ENCODE results near the gene BTLA. TPM values are rescaled to one million over a fixed set of nuclear protein-coding genes. Genes with fewer than 3 reads are reported as not detected.
"Not testable (repeated sequence)": the region's sequence is repeated elsewhere in the genome, so short reads cannot be mapped to it uniquely, and the experiment has no call there.

Gene BTLA
- total RNA-seq (2014; rRNA removed; shearing (Covaris generic)) = not detected in 2 replicates

- no peak within 1 kb of the TSS for H3K4me3 ChIP-seq (ENCODE audit: insufficient read depth, low read depth, low read length)
- no peaks in the 10 kb centered on the region for H3K27me3 ChIP-seq (ENCODE audit: control insufficient read depth, insufficient read depth, low read length)
- no peaks in the 10 kb centered on the region for H3K36me3 ChIP-seq (replicated peaks; ENCODE audit: control insufficient read depth, insufficient read depth, low read length)
- no peak for DNase-seq
Observed at GRCh38 chr3:112498914-112499711, at the start of gene BTLA. BTLA (minus strand) TSS chr3:112499472; CDS start chr3:112499358, 114 bp downstream.

GRCh38 chr3:112546216-112546759 is 47.0 kb upstream of the BTLA start:
- no peak for DNase-seq
- no peak overlapping the region for H3K4me3 ChIP-seq (ENCODE audit: insufficient read depth, low read depth, low read length)
- H3K27me3 ChIP-seq (ENCODE audit: control insufficient read depth, insufficient read depth, low read length) = no peaks in the 10 kb centered on the region
- peaks cover 5% of the 10 kb centered on the region for H3K36me3 ChIP-seq (replicated peaks; ENCODE audit: control insufficient read depth, insufficient read depth, low read length)

DNA sequence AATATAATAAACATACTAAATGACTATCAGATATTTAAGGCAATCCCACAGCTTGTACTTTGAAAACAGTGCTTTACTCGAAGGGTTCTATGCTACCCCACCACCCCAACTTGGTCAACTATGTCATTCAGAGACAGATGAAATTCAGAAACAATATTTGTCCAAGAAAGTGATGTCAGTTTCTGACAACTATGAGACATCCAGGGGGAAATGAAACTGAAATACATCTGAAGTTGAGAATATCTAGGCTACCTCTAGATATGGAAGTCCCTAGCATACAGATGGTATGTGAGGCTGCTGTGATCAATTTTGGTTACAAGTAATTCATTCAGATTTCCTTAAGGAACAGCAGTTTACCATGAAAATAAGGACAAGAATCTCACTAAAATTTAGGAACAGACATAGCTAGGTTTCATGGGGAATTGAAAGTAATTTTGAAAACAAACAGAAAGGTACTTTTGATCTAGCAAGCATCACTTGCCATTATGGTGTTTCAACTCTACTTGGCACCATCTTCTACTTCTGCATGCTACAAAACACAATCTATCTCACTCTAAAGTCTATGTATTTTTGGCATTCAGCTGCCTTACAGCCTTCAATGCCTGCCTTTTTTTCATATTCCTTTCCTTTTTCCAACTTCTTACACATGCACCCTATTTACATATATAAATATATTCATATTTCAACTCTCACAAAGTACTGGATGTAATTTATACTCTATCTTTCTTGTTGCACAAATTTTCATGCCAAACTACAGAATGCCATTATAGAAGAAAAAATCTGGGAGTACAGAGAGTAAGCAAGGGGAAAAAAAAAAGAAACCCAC is 40.8 kb upstream of the BTLA start:
- DNase-seq = no peak
- H3K27me3 ChIP-seq (ENCODE audit: control insufficient read depth, insufficient read depth, low read length) = no peaks in the 10 kb centered on the region
- no peaks in the 10 kb centered on the region; the same call in none of the 2 replicates for H3K36me3 ChIP-seq (replicated peaks; ENCODE audit: control insufficient read depth, insufficient read depth, low read length)
- H3K4me3 ChIP-seq (ENCODE audit: insufficient read depth, low read depth, low read length) = no peak overlapping the region

DNA sequence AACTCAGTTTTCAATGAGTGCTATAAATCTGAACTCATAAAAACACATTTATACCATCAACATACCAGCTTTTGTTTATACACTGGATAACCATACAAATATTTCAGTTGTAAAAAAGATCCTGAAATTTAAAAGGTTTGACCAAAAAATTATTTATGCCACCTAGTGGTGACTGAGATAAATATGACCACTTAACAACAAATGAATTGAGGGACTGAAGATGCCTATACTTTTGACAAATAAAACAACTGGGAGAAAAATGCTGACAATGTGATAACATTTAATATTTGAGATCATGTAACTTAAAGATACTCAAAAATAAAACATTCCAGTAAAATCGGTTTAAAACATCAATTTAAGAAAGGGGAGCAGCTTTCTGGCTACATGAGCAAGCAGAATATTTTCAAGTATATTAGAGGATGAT is 32.1 kb upstream of the BTLA start:
- Histone ChIP-seq H3K36me3 (replicated peaks; ENCODE audit: control insufficient read depth, insufficient read depth, low read length) (peaks cover 3% of the 10 kb centered on the region; the same call in 1 of the 2 replicates), H3K27me3 (ENCODE audit: control insufficient read depth, insufficient read depth, low read length) (no peaks in the 10 kb centered on the region), H3K4me3 (ENCODE audit: insufficient read depth, low read depth, low read length) (no peak overlapping the region)
- no peak for DNase-seq

DNA sequence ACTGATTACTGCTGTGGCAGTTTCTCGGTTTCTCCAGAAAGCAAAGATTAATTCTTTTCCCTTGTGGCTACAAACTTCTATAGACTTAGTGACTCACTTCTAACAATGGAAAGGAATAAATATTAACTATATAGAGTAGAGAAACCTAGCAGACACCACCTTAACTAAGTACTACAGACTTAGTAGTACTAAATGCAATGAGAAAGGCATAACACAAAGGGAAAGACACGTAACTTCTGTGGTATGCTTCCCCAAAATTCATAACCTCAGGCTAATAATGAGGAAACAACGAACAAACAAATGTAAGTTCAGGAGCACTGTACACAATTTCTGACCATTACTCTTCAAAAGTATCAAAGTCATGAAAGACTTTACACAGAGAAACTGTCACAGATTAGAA is 31.3 kb upstream of the BTLA start:
- H3K27me3 ChIP-seq (ENCODE audit: control insufficient read depth, insufficient read depth, low read length) = no peaks in the 10 kb centered on the region
- no peak overlapping the region for H3K4me3 ChIP-seq (ENCODE audit: insufficient read depth, low read depth, low read length)

DNA sequence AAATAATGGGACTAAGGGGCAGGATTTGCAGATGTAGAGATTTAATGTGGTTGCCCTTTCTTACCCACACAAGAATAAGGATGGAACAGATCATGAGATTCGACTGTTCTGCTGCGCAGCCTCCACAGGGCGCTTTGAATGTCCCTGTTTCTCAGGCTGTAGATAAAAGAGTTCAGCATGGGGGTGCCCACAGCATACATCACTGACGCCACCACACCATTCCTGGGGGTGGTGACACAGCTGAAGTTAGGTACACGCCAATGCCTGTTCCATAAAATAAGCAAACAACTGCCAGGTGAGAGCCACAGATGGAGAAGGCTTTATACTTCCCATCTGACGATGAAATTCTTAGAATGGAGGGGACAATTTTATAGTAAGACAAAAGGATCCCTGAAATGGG is 24.9 kb upstream of the BTLA start:
- DNase-seq; H3K4me3 ChIP-seq (ENCODE audit: insufficient read depth, low read depth, low read length); H3K27me3 ChIP-seq (ENCODE audit: control insufficient read depth, insufficient read depth, low read length); H3K36me3 ChIP-seq (replicated peaks; ENCODE audit: control insufficient read depth, insufficient read depth, low read length): not testable (repeated sequence)

More for the DNA sequence above, 31.3 kb upstream of the BTLA start:
- H3K36me3 ChIP-seq (replicated peaks; ENCODE audit: control insufficient read depth, insufficient read depth, low read length) = peaks cover 3% of the 10 kb centered on the region; the same call in 1 of the 2 replicates
- DNase-seq = no peak

- H3K36me3 ChIP-seq (replicated peaks; ENCODE audit: control insufficient read depth, insufficient read depth, low read length) = no peaks in the 10 kb centered on the region; the same call in 1 of the 2 replicates
- no peaks in the 10 kb centered on the region for H3K27me3 ChIP-seq (ENCODE audit: control insufficient read depth, insufficient read depth, low read length)
- peak; percentile 18 for DNase-seq
- H3K4me3 ChIP-seq (ENCODE audit: insufficient read depth, low read depth, low read length) = no peak overlapping the region
Observed at GRCh38 chr3:112519424-112520001, 20.2 kb upstream of the BTLA start.

DNA sequence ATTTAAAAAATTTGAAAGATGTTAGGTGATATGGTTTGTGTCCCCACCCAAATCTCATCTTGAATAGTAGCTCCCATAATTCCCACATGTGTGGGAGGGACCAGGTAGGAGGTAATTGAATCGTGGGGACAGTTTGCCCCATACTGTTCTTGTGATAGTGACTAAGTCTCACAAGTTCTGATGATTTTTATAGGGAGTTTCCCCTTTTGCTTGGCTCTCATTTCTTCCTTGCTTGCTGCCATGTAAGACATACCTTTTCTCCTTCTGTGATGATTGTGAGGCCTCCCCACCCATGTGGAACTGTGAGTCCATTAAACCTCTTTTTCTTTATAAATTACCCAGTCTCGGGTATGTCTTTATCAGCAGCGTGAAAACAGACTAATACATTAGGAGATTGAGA is 19.7 kb upstream of the BTLA start:
- H3K27me3 ChIP-seq (ENCODE audit: control insufficient read depth, insufficient read depth, low read length); H3K4me3 ChIP-seq (ENCODE audit: insufficient read depth, low read depth, low read length); DNase-seq; H3K36me3 ChIP-seq (replicated peaks; ENCODE audit: control insufficient read depth, insufficient read depth, low read length): not testable (repeated sequence)

DNA sequence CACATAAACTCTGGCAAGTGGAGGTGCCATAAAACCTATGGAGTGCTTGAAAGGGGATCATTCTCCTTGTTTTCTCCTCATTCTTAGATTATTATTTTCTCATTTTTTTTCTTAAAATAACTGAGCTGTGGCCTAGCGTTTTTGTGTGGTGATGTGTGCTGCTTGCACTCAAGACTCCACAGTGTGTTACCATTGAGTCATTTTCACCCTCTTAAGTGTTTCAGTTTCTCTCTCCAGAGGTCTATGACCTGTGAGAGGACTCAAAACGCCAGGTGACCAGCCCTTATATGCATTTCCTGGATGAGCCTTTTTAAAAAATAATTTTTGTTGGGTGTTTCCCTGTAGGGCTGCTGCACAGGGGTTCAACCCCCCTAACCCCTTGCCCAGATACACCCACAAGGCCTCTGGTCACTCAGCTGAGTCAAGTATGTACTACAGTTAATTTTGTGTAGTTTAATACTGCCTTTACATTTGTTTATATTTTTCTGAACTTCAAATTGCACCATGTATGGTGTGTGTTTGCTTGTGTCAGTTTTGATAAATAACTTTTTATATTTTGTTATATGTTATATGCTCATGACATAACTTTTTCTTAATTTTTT is 15.4 kb upstream of the BTLA start:
- no peaks in the 10 kb centered on the region; the same call in 1 of the 2 replicates for H3K36me3 ChIP-seq (replicated peaks; ENCODE audit: control insufficient read depth, insufficient read depth, low read length)
- no peaks in the 10 kb centered on the region for H3K27me3 ChIP-seq (ENCODE audit: control insufficient read depth, insufficient read depth, low read length)
- no peak overlapping the region for H3K4me3 ChIP-seq (ENCODE audit: insufficient read depth, low read depth, low read length)
- no peak for DNase-seq

DNA sequence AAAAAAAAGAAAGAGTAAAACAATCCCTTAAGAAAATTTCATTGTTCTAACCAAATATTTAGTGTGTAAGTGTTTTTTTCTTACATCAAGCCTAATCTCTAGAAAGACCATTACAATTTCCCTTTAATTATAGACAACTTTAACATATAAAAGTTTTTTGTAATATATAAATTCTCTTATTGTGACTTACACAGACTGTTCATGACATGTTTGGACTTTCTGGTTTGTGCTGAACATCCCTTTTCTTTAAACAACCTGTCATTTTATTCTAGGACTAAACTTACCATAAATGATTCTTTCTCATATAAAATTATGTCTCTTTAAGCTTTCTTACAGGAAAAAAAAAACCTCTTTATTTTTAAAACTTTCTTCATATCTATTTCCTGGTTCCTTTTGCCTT is 13.0 kb upstream of the BTLA start:
- no peaks in the 10 kb centered on the region for H3K36me3 ChIP-seq (replicated peaks; ENCODE audit: control insufficient read depth, insufficient read depth, low read length)
- H3K4me3 ChIP-seq (ENCODE audit: insufficient read depth, low read depth, low read length) = no peak overlapping the region
- no peak for DNase-seq
- no peaks in the 10 kb centered on the region for H3K27me3 ChIP-seq (ENCODE audit: control insufficient read depth, insufficient read depth, low read length)

- no peak for DNase-seq
- no peaks in the 10 kb centered on the region for H3K27me3 ChIP-seq (ENCODE audit: control insufficient read depth, insufficient read depth, low read length)
- H3K36me3 ChIP-seq (replicated peaks; ENCODE audit: control insufficient read depth, insufficient read depth, low read length) = no peaks in the 10 kb centered on the region
- H3K4me3 ChIP-seq (ENCODE audit: insufficient read depth, low read depth, low read length) = no peak overlapping the region
Observed at GRCh38 chr3:112508860-112509259, 9.6 kb upstream of the BTLA start.

DNA sequence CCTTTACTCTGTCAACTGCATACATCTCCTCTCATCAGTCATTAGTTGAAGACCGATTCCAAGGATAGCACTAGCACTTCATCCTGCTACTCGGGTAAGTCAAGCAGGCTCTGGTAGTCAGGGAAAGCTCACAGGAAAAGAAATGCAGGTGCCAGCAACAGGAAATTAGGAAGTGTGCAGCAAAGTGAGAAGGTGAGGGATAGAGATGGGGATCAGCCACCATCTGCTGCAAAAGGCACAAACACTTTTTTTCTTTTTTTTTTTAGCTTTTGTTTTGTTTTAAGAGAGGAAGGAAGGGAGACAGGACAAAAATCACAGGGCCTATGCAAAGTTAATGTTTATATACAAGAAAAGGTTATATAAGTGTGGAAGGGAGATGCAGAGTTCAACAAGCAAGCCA is 9.0 kb upstream of the BTLA start:
- no peaks in the 10 kb centered on the region for H3K36me3 ChIP-seq (replicated peaks; ENCODE audit: control insufficient read depth, insufficient read depth, low read length)
- DNase-seq = no peak
- H3K4me3 ChIP-seq (ENCODE audit: insufficient read depth, low read depth, low read length) = no peak overlapping the region
- H3K27me3 ChIP-seq (ENCODE audit: control insufficient read depth, insufficient read depth, low read length) = no peaks in the 10 kb centered on the region

- no peak for DNase-seq
- H3K36me3 ChIP-seq (replicated peaks; ENCODE audit: control insufficient read depth, insufficient read depth, low read length) = no peaks in the 10 kb centered on the region
- H3K27me3 ChIP-seq (ENCODE audit: control insufficient read depth, insufficient read depth, low read length) = no peaks in the 10 kb centered on the region
- H3K4me3 ChIP-seq (ENCODE audit: insufficient read depth, low read depth, low read length) = no peak overlapping the region
Observed at GRCh38 chr3:112505907-112506306, 6.6 kb upstream of the BTLA start.

DNA sequence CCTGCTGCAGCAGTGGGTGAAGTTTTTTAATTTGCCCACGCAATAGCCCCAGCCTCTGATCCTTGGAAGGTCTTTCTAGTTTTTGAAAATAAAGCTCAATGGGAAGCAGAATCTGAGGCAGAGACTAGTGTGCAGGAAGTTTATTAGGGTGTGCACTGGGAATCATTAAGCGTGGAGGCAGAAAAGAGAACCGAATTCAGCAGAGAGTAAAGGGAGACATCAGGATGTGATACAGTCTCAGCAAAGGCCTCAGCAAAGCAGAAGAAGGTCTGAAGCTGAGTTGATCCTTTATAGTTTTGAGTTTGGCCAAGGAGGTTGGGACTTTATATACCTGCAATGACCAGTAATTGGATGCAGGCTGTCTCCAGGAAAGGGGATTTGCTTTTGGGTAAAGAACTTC is 4.9 kb upstream of the BTLA start:
- no peaks in the 10 kb centered on the region for H3K36me3 ChIP-seq (replicated peaks; ENCODE audit: control insufficient read depth, insufficient read depth, low read length)
- no peak overlapping the region for H3K4me3 ChIP-seq (ENCODE audit: insufficient read depth, low read depth, low read length)
- no peaks in the 10 kb centered on the region for H3K27me3 ChIP-seq (ENCODE audit: control insufficient read depth, insufficient read depth, low read length)
- no peak for DNase-seq
